Measurements from ENCODE around the gene IGFBP6. TPM values are rescaled to one million over a fixed set of nuclear protein-coding genes. Genes with fewer than 3 reads are reported as not detected.

Gene IGFBP6
- total and polyA plus RNA-seq, 2 donors (not counting 1 experiment from before 2014, with no cell fraction given): 0.30 TPM; not detected in 1

- 94% methylated on average over 3 of the region's 3 CpGs for WGBS (ENCODE audit: insufficient coverage)
- no peaks in the 10 kb centered on the region for H3K9me3 ChIP-seq (ENCODE audit: control extremely low read depth in 1 of 3, control insufficient read depth in 2 of 3, insufficient read depth in 1 of 3, low read length in 2 of 3)
- TF ChIP-seq EZH2 (IDR thresholded peaks at IDR 0.05; ENCODE audit: borderline replicate concordance, insufficient read depth, low read depth, low read length, poor library complexity, severe bottlenecking): no peak
- no peak for TF ChIP-seq CTCF (IDR thresholded peaks at IDR 0.05)
- H2AFZ ChIP-seq (ENCODE audit: insufficient read depth, low read depth, low read length, poor library complexity, severe bottlenecking): no peak overlapping the region
- CTCF ChIA-PET: interaction anchor here (1.3 kb wide), 1 partner anchor 9 kb away, joined by 7 read pairs; no protein-coding TSS in a partner anchor
- H3K4me3 ChIP-seq (ENCODE audit: control extremely low read depth in 1 of 5, extremely low read depth in 1 of 5, insufficient read depth in 1 of 5, low read depth in 2 of 5, low read length in 4 of 5): no peak overlapping the region
- DNase-seq (no peak), ATAC-seq (ENCODE audit: low read depth) (no peak)
- H3K4me2 ChIP-seq (replicated peaks; ENCODE audit: low read depth, low read length, poor library complexity, severe bottlenecking): no peak overlapping the region
- H3K9ac ChIP-seq (ENCODE audit: low read length): no peak overlapping the region
- Mint-ChIP-seq H3K4me3 (no peak overlapping the region), H3K27me3 (no peaks in the 10 kb centered on the region), H3K4me1 (peaks cover 47% of the 10 kb centered on the region), H3K9me3 (ENCODE audit: insufficient read depth) (no peaks in the 10 kb centered on the region), H3K27ac (no peak overlapping the region)
- peaks cover 15 to 37% of the 10 kb centered on the region in 2 donors for H3K4me1 ChIP-seq (ENCODE audit: control insufficient read depth in 2 of 2, insufficient read depth in 2 of 2, low read length in 2 of 2)
- peaks cover 0 to 57% of the 10 kb centered on the region in 2 experiments for H3K36me3 ChIP-seq (replicated peaks in 1 of 2; ENCODE audit: control extremely low read depth in 1 of 2, control insufficient read depth in 1 of 2, extremely low read depth in 1 of 2, insufficient read depth in 2 of 2, low read length in 1 of 2)
- intact Hi-C loops (cut with micrococcal nuclease): loop anchor here (10.0 kb wide), 1 partner anchor 250 kb away; the partner anchor contains the start of gene AAAS
- peaks cover 29% of the 10 kb centered on the region for H4K20me1 ChIP-seq (ENCODE audit: control insufficient read depth, insufficient read depth, low read length, poor library complexity, severe bottlenecking)
- peaks cover 31% of the 10 kb centered on the region for H3K79me2 ChIP-seq (ENCODE audit: control insufficient read depth, insufficient read depth, low read length)
- POLR2A ChIA-PET: no interaction called here
- no peak overlapping the region for H3K27ac ChIP-seq (ENCODE audit: low read length in 2 of 2)
- H3K27me3 ChIP-seq (replicated peaks in 1 of 4; ENCODE audit: control extremely low read depth in 1 of 4, control insufficient read depth in 3 of 4, insufficient read depth in 4 of 4, low read length in 3 of 4): no peaks in the 10 kb centered on the region
Observed at GRCh38 chr12:53074999-53075370, 22.5 kb upstream of the IGFBP6 start.

DNA sequence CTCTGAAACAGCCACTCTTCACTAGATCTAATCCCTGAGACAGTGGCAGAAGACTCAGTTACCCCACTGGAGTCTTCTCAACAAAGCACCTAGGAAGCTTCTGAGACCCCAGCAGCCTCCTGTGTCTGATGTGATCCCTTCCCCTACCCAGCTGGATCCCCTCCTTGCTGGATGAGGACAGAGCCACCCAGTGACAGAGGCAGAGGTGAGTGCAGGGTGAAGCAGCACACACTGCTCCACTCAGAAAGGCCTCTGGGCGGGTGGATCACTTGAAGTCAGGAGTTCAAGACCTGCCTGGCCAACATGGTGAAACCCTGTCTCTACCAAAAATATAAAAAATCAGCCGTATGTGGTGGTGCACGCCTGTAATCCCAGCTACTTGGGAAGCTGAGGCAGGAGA lies 21.0 kb upstream of the IGFBP6 start:
- Histone ChIP-seq H3K27ac (ENCODE audit: low read length in 2 of 2) (no peak overlapping the region), H2AFZ (ENCODE audit: insufficient read depth, low read depth, low read length, poor library complexity, severe bottlenecking) (no peak overlapping the region), H3K27me3 (replicated peaks in 1 of 4; ENCODE audit: control extremely low read depth in 1 of 4, control insufficient read depth in 3 of 4, insufficient read depth in 4 of 4, low read length in 3 of 4) (peaks cover 0 to 4% (median 0%) of the 10 kb centered on the region in 4 experiments), H3K79me2 (ENCODE audit: control insufficient read depth, insufficient read depth, low read length) (peaks cover 31% of the 10 kb centered on the region), H3K4me2 (replicated peaks; ENCODE audit: low read depth, low read length, poor library complexity, severe bottlenecking) (no peak overlapping the region), H3K4me1 (ENCODE audit: control insufficient read depth in 2 of 2, insufficient read depth in 2 of 2, low read length in 2 of 2) (peaks cover 16 to 34% of the 10 kb centered on the region in 2 donors), H3K9ac (ENCODE audit: low read length) (no peak overlapping the region), H4K20me1 (ENCODE audit: control insufficient read depth, insufficient read depth, low read length, poor library complexity, severe bottlenecking) (peaks cover 25% of the 10 kb centered on the region), H3K9me3 (ENCODE audit: control extremely low read depth in 1 of 3, control insufficient read depth in 2 of 3, insufficient read depth in 1 of 3, low read length in 2 of 3) (no peaks in the 10 kb centered on the region), H3K4me3 (ENCODE audit: control extremely low read depth in 1 of 5, extremely low read depth in 1 of 5, insufficient read depth in 1 of 5, low read depth in 2 of 5, low read length in 4 of 5) (no peak overlapping the region), H3K36me3 (replicated peaks in 1 of 2; ENCODE audit: control extremely low read depth in 1 of 2, control insufficient read depth in 1 of 2, extremely low read depth in 1 of 2, insufficient read depth in 2 of 2, low read length in 1 of 2) (peaks cover 0 to 43% of the 10 kb centered on the region in 2 experiments)
- ChIA-PET CTCF (interaction anchor here (1.1 to 6.9 kb wide), 5 partner anchors 11 to 212 kb away, joined by 3 to 62 read pairs (median 7); partner anchors contain the start of gene IGFBP6), POLR2A (no interaction called here)
- intact Hi-C loops (cut with micrococcal nuclease): loop anchor here (10.0 kb wide), 1 partner anchor 248 kb away; the partner anchor contains the start of gene AAAS
- WGBS (ENCODE audit: insufficient coverage): 90% methylated on average over 2 of the region's 3 CpGs
- Mint-ChIP-seq H3K9me3 (ENCODE audit: insufficient read depth) (no peaks in the 10 kb centered on the region), H3K4me1 (peaks cover 49% of the 10 kb centered on the region), H3K27me3 (peaks cover under 1% of the 10 kb centered on the region), H3K27ac (no peak overlapping the region), H3K4me3 (no peak overlapping the region)
- DNase-seq (no peak), ATAC-seq (ENCODE audit: low read depth) (no peak)
- no peak for TF ChIP-seq CTCF (IDR thresholded peaks at IDR 0.05)

All from B cell (primary cell).